GM12892 (cell line): Measurements from ENCODE around the gene DPP6.

Source experiments
- DNase-seq: peaks from one replicate; pipeline ENCODE4 v3.0.0; 2011; ENCODE audit not compliant: insufficient read length
- FAIRE-seq: peaks from 2 replicates; lab custom pipeline; 2011; peaks lifted over from hg19 to GRCh38; lab: Jason Lieb, UNC
- POLR2A ChIP-seq: IDR thresholded peaks from 2 replicates; pipeline ENCODE4 v1.6.1; 2011; ENCODE audit warnings: low read depth, low read length, control low read depth
- POLR2AphosphoS5 ChIP-seq: IDR thresholded peaks from 2 replicates; pipeline ENCODE4 v1.6.1; 2011; ENCODE audit warnings: low read depth, low read length, control low read depth
- TAF1 ChIP-seq: IDR thresholded peaks from 2 replicates; pipeline ENCODE4 v1.6.1; 2011; ENCODE audit warnings: low read depth, mild to moderate bottlenecking, control low read depth, low read length, borderline replicate concordance

The DPP6 gene

DNA sequence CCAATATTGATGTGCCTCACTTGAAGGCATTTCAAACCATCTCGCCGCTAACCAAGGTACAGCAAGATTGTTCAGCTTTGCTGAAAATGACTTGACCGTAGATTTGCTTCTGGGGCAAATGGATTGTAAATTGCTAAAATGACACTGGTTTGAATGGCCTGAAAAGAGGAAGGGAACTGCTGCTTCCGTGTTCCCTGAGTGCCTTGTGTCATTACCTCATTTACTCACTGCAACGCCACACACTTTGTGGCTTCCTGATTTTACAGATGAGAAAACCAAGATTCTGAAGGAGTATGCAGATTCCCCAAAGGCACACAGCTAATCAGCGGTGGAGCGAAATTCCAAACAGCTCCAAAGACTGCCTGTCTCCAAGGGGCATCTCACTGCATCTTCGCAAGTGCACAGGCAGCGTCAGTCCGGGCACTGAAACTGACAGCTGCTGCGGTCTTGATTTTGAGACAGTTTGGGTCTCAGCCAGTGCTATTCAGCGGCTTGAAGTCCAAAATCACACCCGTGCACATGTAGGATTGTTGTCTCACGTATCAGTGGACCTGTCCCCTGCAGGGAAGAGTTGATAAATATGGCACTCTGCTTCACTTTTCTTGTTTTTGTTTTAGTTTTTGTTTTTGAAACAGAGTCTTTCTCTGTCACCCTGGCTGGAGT is 290.9 kb downstream of the DPP6 start:
- DNase-seq (no peak), FAIRE-seq (no peak)
- TF ChIP-seq POLR2A: no peak
- TF ChIP-seq TAF1: no peak
- TF ChIP-seq POLR2AphosphoS5: no peak

DNA sequence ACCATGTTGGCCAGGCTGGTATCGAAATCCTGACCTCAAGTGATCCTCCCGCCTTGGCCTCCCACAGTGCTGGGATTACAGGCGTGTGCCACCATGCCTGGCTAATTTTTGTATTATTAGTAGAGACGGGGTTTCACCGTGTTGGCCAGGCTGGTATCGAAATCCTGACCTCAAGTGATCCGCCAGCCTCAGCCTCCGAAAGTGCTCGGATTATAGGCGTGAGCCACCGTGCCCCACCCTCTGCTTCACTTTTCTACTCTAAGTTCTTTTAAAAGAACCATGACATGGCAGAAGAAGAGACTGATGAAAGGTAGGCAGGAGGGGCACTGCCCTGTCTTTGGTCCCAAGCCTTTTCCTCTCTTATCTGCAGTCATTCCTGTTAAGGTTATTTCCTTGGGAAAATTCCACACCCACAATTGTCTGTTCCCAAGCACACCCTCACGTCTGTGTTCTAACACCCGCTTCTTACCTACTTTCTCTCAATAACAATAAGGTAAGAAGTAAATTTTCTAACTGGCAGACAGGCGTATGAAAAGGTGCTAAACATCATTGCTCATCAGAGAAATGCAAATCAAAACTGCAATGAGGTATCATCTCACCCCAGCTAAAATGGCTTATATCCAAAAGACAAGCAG is 291.7 kb downstream of the DPP6 start:
- DNase-seq: no peak

GRCh38 chr7:154345093-154345492 is 292.9 kb downstream of the DPP6 start:
- DNase-seq: no peak
- no peak for FAIRE-seq
- TF ChIP-seq POLR2A (no peak), TAF1 (no peak), POLR2AphosphoS5 (no peak)

More for the DNA sequence above, 291.7 kb downstream of the DPP6 start:
- FAIRE-seq: no peak
- TF ChIP-seq POLR2A (no peak), POLR2AphosphoS5 (no peak), TAF1 (no peak)

DNA sequence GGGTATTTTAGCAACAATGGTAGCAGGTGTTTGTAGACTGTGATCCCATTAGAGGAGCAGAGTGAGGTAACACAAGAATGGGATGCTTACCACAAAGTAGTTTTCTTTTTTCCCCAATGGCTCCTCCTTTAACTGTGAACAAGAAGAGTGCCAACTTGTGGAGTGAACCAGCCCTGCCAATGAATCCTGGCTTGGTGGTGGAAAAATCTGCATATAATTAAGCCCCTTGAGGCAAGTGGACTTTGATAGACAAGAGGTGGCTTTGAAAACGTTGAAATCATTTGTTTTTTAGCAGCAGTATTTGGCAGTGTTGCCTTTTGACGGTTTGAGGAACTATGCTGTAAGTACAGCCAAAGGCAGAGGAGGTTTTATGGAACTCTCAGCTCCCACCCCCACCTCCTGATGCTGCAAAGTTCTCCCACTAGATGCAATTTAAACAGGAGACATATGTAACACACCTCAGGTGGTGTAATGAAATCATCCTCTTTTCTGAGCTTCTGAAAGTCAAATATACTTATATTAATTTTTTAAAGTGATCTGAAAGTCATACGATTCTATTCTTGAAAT is 295.6 kb downstream of the DPP6 start:
- FAIRE-seq: no peak
- TF ChIP-seq POLR2A (no peak), POLR2AphosphoS5 (no peak), TAF1 (no peak)
- no peak for DNase-seq

DNA sequence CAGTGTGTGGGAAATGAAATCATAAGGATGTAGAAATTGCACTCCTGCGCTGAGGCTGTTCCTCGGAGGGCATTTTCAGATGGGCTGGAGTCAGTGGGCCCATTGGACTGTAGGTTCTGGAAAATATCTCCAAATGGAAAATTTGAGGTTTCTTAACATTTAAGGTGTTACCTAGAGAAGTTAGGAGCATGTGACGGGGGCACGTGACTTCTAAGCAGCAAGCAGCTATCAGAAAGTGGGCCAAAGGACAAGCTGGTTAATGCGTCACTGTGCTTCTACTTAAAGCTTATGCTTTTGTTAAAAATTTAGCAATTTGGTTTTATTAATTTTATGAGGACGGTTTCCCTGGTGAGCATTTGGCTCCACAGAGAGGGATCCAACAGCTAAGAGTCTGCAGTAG is 298.7 kb downstream of the DPP6 start:
- no peak for TF ChIP-seq POLR2A
- no peak for TF ChIP-seq TAF1
- TF ChIP-seq POLR2AphosphoS5: no peak
- FAIRE-seq: no peak
- no peak for DNase-seq

DNA sequence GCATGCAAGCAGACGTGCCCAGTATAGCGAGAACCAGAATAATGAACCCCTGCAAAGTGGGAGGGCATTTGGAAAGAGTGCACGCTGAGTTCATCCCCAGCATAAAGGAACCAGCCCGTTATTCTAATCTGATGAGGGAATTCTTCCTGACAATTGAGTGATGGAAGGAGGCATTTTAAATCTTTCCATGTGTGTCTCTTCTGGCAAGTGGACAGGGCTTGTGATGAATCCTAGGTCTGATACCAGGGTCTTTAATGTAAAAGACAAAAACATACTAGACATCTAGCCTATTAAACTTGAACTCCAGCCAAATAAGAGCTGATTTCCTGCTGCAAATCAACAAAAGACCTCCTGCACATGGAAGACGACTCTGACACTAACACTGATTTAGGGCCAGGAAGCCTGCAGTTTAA is 301.2 kb downstream of the DPP6 start:
- DNase-seq: no peak
- no peak for TF ChIP-seq POLR2AphosphoS5
- TF ChIP-seq POLR2A: no peak
- TF ChIP-seq TAF1: no peak
- FAIRE-seq: no peak

GRCh38 chr7:154364170-154364569 is 312.0 kb downstream of the DPP6 start:
- no peak for DNase-seq
- no peak for TF ChIP-seq TAF1
- no peak for TF ChIP-seq POLR2AphosphoS5
- TF ChIP-seq POLR2A: no peak
- no peak for FAIRE-seq

GRCh38 chr7:154371424-154371823 is 319.2 kb downstream of the DPP6 start:
- TF ChIP-seq POLR2A: no peak
- no peak for TF ChIP-seq POLR2AphosphoS5
- TF ChIP-seq TAF1: no peak
- DNase-seq (no peak), FAIRE-seq (no peak)

DNA sequence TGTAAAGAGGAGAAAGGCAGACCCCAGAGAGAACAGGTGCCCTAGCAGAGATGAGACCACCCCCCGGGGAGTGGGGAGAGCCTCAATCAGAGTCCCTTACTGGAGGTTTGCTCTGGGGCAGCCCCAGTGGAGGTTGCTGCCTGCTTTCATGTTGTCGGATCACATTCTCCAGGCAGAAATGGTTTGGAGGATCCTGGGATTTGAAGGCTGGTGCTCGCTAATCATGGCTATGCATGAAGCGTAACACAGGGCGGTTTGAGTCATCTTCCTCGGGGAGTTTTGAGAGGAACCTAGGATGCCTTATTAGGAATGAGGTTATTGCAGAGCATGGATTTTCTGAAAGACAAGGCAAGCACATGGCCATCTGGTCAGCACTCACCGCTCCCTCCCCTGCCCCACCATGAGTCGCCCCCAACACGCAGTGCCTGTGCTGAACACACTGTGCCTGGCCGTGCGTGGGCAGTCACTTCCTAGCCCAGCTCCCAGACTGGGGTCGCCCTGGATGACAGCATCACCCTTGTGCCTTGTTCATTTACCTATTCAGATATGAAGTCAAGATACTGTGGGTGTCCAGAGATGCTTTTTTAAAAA is 319.9 kb downstream of the DPP6 start:
- FAIRE-seq (no peak), DNase-seq (no peak)
- TF ChIP-seq POLR2AphosphoS5 (no peak), TAF1 (no peak), POLR2A (no peak)

DNA sequence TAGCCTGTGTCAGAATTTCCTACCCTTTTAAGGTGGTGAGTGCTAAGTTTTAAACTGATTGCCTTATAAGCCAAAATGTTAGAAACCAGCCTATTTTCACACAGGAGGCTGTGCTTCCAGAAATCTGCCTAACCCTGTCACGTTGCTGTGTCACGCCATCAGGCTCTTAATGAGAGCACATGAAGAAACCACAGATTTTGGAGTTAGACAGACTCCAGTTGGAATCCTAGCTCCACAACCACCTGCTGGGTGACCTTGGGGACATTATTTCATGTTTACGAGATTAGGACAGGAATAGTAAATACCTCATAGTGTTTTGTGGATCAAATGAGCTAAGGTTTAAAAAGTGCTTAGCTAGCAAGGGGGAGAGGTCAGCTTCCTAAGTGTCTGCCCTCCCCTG is 321.8 kb downstream of the DPP6 start:
- FAIRE-seq (no peak), DNase-seq (no peak)
- TF ChIP-seq POLR2A (no peak), TAF1 (no peak), POLR2AphosphoS5 (no peak)

GRCh38 chr7:154375956-154376355 is 323.8 kb downstream of the DPP6 start:
- FAIRE-seq (no peak), DNase-seq (no peak)
- TF ChIP-seq POLR2AphosphoS5 (no peak), TAF1 (no peak), POLR2A (no peak)
